Natural killer cell treated with Interleukin-12 subunit alpha and Interleukin-12 subunit beta and Interleukin-15 and Interleukin-18, amount 100 ng/mL, for 72 hours (primary cell): ENCODE results near the gene DPP10. TPM values are rescaled to one million over a fixed set of nuclear protein-coding genes. Genes with fewer than 3 reads are reported as not detected.

ENCODE experiments used
- ATAC-seq, 2 donors: fragments of 150-1000 bp; cut with Tn5 transposase in 1 of 2; sonication (Bioruptor Pico), chemical (Tn5 transposase) in 1 of 2; 2 replicates each; pipeline ENCODE4 v1.10.0; 2021
- DNase-seq: peaks from one replicate; pipeline ENCODE4 v3.0.0; 2022; ENCODE audit warnings: low spot score
- H3K27ac Mint-ChIP-seq, 2 donors: 1 replicate in 1 of 2; 2 replicates in 1 of 2; pipeline ENCODE4 v1.8.0; 2022; ENCODE audit warnings: mixed read lengths in 2 of 2, mild to moderate bottlenecking in 1 of 2, moderate library complexity in 1 of 2
- H3K27me3 Mint-ChIP-seq, 2 donors: 1 replicate in 1 of 2; 2 replicates in 1 of 2; pipeline ENCODE4 v1.8.0; 2022; ENCODE audit warnings: mixed read lengths in 2 of 2
- H3K36me3 Mint-ChIP-seq: one replicate; pipeline ENCODE4 v1.8.0; 2022; ENCODE audit warnings: mixed read lengths
- H3K4me1 Mint-ChIP-seq, 2 donors: 1 replicate in 1 of 2; 2 replicates in 1 of 2; pipeline ENCODE4 v1.8.0; 2022; ENCODE audit warnings: low read depth in 2 of 2, mixed read lengths in 2 of 2, mild to moderate bottlenecking in 1 of 2
- H3K4me3 Mint-ChIP-seq: one replicate; pipeline ENCODE4 v1.8.0; 2022; ENCODE audit warnings: mixed read lengths
- H3K9me3 Mint-ChIP-seq: 2 replicates; pipeline ENCODE4 v1.8.0; 2022; ENCODE audit warnings: mixed read lengths
- total RNA-seq, 2 donors: library from RNA; stranded (reverse); gene quantifications; one replicate each; pipeline ENCODE4 v1.2.3, GENCODE V29; 2022

DPP10 gene
- total RNA-seq, 2 donors from 2014 or later: not detected

DNA sequence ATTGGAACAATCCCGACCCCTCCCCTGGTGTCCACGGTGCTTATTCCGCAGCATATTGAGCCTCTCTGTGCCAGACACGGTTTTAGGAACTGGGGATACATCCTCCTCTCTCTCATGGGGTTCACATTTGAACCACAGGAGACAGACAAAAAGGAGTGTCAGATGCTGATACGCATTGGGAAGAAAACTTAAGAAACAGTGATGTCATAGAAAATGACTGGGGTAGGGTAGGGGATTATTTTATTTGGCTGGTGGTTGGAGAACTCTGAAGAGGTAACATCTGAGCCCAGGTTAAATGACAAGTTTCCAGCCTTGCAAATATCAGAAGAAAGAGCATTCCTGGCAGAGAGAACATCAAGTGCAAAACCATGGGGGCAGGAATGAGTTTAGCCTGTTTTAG is 344.5 kb downstream of the DPP10 start:
- Mint-ChIP-seq H3K27me3 (no peaks in the 10 kb centered on the region), H3K36me3 (no peaks in the 10 kb centered on the region), H3K9me3 (peaks cover 3% of the 10 kb centered on the region), H3K4me3 (no peak overlapping the region), H3K27ac (no peak overlapping the region), H3K4me1 (no peaks in the 10 kb centered on the region)
- no peak for ATAC-seq
- DNase-seq: no peak

DNA sequence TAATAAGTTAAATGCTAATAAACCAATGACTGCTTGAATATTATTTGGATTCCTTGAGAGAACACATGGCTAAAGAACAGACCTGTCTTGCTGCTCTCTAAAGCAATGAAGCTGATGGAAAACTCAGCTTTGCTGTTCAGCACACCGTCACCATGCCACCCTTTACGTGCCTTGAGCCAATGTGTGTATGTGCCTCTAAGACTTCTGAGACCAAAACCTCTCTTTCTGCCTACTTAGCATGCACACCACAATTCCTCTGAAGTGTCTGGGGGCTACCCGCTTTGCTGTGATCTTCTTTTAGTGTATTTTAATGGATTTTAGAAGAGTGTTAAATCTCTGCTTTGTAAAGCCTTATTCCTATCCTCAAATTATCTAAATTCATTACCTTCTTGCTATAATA is 345.0 kb downstream of the DPP10 start:
- no peak for DNase-seq
- peaks cover 3% of the 10 kb centered on the region for H3K9me3 Mint-ChIP-seq
- ATAC-seq: no peak
- no peak overlapping the region for H3K4me3 Mint-ChIP-seq
- H3K4me1 Mint-ChIP-seq: no peaks in the 10 kb centered on the region
- H3K36me3 Mint-ChIP-seq: no peaks in the 10 kb centered on the region
- no peaks in the 10 kb centered on the region for H3K27me3 Mint-ChIP-seq
- no peak overlapping the region for H3K27ac Mint-ChIP-seq

DNA sequence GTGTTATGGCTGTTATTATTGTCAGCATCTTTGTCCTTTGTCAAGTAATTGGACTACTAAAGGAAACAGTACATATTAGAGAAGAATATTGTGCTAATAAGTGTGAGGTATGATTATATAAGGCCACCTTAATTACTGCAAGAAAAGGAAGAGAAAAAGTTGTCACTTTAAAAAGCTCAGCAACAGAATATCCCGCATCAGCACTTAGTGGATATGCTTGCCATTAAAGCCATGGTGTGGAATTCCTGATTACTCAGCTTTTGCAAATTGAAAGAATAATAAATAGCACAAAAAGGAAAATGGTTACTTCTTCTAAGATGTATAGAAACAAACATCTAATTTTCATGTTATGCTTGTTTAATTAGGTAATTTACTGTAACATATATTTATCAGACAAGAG is 347.5 kb downstream of the DPP10 start:
- H3K27me3 Mint-ChIP-seq: no peaks in the 10 kb centered on the region
- ATAC-seq: no peak
- H3K36me3 Mint-ChIP-seq: no peaks in the 10 kb centered on the region
- DNase-seq: no peak
- no peak overlapping the region for H3K27ac Mint-ChIP-seq
- H3K4me1 Mint-ChIP-seq: no peaks in the 10 kb centered on the region
- H3K9me3 Mint-ChIP-seq: peaks cover 6% of the 10 kb centered on the region
- no peak overlapping the region for H3K4me3 Mint-ChIP-seq

DNA sequence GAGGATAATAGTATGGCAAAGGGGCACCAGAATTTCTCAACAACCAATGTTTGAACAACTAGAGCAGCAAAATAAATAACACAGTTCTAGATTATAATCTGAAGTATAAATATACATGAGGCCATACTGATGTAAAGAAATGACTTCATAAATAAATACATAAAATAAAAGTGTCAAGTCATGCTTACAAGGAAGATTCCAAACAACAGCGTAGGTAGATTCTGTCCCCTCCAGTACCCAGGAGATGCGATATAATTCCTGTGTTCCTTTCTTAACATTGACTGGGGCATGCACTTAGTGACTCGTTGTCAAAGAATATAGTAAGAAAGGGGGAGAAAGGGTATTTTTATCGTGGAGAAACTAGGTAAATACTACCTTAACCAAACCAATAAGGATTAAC is 355.1 kb downstream of the DPP10 start:
- no peak for ATAC-seq
- H3K27me3 Mint-ChIP-seq: no peaks in the 10 kb centered on the region

DNA sequence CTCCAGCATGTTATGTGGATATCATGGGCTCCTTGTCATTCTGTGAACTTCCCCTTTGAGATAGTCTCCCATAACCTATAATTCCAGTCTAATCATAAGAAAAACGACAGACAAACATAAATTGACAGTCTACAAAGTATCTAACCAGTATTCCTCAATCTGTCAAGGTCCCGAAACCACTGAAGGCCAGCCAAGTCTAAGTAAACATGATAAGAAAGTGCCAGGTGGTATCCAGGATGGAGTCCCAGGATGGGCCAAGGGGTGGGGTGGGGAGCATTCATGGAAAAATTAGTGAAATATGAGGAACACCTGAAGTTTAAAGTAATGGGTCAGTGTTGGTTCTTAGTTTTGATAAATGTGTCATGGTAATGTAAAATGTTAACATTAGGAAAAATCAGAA is 355.5 kb downstream of the DPP10 start:
- Mint-ChIP-seq H3K9me3 (peaks cover 6% of the 10 kb centered on the region), H3K4me1 (no peaks in the 10 kb centered on the region), H3K27ac (no peak overlapping the region), H3K4me3 (no peak overlapping the region), H3K27me3 (no peaks in the 10 kb centered on the region), H3K36me3 (no peaks in the 10 kb centered on the region)
- ATAC-seq: no peak
- no peak for DNase-seq

More for the DNA sequence above, 355.1 kb downstream of the DPP10 start:
- DNase-seq: no peak
- no peaks in the 10 kb centered on the region for H3K36me3 Mint-ChIP-seq
- H3K9me3 Mint-ChIP-seq: peaks cover 6% of the 10 kb centered on the region
- no peaks in the 10 kb centered on the region for H3K4me1 Mint-ChIP-seq
- H3K27ac Mint-ChIP-seq: no peak overlapping the region
- no peak overlapping the region for H3K4me3 Mint-ChIP-seq

DNA sequence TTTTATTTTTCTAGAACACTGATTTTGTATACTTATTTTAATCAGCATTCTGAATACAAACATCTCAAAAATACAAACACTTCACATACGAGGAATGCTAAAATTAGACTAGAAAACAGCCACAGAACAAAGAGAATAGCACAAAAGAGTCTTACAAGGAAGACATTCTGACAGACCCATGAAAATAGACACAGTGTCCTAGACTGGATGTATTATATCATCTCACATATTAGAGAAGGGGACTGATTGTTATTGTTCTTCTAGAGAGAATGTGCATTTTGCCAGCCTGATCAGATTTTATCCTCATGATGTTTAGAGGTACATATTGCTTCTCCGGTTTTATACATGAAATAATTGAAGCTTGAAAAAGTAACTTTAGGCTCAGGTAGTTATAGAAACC is 357.9 kb downstream of the DPP10 start:
- peaks cover 9% of the 10 kb centered on the region for H3K9me3 Mint-ChIP-seq
- no peak overlapping the region for H3K4me3 Mint-ChIP-seq
- H3K4me1 Mint-ChIP-seq: no peaks in the 10 kb centered on the region
- no peaks in the 10 kb centered on the region for H3K36me3 Mint-ChIP-seq
- ATAC-seq (no peak), DNase-seq (no peak)
- H3K27me3 Mint-ChIP-seq: no peaks in the 10 kb centered on the region
- H3K27ac Mint-ChIP-seq: no peak overlapping the region

DNA sequence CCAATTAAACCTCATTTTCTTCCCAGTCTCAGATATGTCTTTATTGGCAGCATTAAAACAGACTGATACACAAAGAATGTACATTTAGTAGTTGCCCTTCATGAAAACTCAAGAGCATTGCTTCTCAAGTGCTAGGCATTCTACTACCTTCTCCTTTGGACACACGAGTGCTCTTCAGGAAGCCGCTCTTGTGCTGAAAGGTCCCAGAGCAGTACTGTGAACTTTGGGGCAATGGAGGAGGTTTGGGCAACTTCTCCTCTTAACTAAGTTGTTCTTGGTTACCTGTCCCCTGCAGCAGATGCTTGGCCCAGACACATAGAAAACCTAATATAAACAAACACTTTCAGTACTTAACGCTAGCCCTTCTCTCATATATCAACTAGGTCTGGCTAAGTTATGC is 362.8 kb downstream of the DPP10 start:
- ATAC-seq: no peak
- H3K4me1 Mint-ChIP-seq: no peaks in the 10 kb centered on the region

DNA sequence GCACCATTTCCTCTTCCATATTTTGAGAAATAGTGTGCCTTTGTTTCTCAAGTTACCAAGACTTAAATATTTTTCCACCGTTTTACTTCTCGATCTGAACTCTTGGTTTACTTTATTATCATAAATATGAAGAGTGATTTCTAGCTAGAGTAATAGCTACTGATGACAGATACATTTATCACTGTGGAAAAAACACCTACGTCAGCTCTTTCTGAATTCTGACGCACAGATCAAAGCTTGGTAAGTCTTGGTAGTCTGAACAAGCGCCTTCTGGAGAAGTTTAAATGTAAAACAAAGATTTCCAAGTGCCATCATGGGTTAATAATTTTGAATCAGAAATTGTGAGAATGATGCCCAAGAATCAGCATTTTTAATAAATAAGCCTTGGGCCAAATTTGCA is 367.7 kb downstream of the DPP10 start:
- Mint-ChIP-seq H3K27ac (no peak overlapping the region), H3K36me3 (no peaks in the 10 kb centered on the region), H3K9me3 (peaks cover 11% of the 10 kb centered on the region), H3K27me3 (no peaks in the 10 kb centered on the region), H3K4me1 (no peaks in the 10 kb centered on the region), H3K4me3 (no peak overlapping the region)
- ATAC-seq: no peak
- no peak for DNase-seq

More for the DNA sequence above, 362.8 kb downstream of the DPP10 start:
- no peaks in the 10 kb centered on the region for H3K27me3 Mint-ChIP-seq
- no peak overlapping the region for H3K4me3 Mint-ChIP-seq
- H3K36me3 Mint-ChIP-seq: no peaks in the 10 kb centered on the region
- DNase-seq: no peak
- H3K9me3 Mint-ChIP-seq: peaks cover 10% of the 10 kb centered on the region
- no peak overlapping the region for H3K27ac Mint-ChIP-seq

DNA sequence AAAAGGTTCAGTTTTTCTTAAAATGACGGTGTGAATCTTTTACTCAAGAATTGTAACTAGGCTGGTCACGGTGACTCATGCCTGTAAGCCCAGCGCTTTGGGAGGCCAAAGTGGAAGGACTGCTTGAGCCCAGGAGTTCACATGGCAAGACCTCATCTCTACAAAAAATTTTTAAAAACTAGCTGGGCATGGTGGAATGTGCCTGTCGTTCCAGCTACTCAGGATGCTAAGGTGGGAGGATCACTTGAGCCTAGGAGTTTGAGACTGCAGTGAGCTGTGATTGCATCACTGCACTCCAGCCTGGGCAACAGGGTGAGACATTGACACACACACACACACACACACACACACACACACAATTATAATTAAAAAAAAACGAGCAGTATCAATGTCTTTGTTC is 369.8 kb downstream of the DPP10 start:
- H3K27me3 Mint-ChIP-seq: no peaks in the 10 kb centered on the region
- no peak overlapping the region for H3K4me3 Mint-ChIP-seq
- ATAC-seq (no peak), DNase-seq (no peak)
- H3K9me3 Mint-ChIP-seq: peaks cover 8% of the 10 kb centered on the region
- H3K27ac Mint-ChIP-seq: no peak overlapping the region
- no peaks in the 10 kb centered on the region for H3K4me1 Mint-ChIP-seq
- H3K36me3 Mint-ChIP-seq: no peaks in the 10 kb centered on the region

DNA sequence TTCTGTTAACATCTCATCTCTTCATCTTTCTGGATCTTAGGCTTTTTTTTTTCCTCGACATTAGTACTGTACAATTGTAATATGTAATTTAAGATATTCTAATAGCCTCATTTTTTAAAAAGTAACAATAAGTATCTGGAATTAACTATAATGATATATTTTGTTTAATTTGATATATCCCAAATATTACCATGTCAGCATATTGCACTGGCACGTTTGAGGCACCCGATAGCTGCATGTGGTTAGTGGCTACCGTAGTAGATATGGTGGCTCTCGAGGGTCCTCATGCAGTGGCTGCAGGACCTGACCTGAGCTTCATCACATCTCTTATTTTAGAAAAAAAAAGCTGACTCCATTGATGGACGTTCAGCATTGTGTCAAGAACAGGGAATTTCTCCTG is 371.9 kb downstream of the DPP10 start:
- no peak for ATAC-seq

DNA sequence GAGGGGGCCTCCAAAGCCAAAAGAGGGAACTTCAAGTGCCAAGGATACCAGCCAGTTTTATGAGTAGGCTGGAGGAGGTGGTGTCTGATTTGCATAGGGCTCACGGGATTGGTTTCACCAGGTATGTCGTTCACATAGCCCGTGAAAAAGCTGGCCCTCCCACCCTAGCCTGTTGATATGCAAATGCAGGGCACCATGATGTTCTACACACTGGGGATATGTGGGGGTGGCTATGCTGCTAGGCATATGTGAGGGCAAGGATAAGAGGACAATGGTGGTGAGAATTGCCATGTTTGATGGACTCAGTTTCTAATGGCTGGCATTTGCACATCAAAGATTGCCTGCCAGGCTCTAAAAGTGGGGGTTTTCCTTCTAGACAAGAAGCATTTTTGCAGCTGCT is 378.6 kb downstream of the DPP10 start:
- ATAC-seq (no peak), DNase-seq (no peak)
- H3K4me1 Mint-ChIP-seq: no peaks in the 10 kb centered on the region
- H3K4me3 Mint-ChIP-seq: no peak overlapping the region
- no peaks in the 10 kb centered on the region for H3K27me3 Mint-ChIP-seq
- H3K36me3 Mint-ChIP-seq: no peaks in the 10 kb centered on the region
- H3K9me3 Mint-ChIP-seq: peaks cover 13% of the 10 kb centered on the region
- no peak overlapping the region for H3K27ac Mint-ChIP-seq

More for the DNA sequence above, 371.9 kb downstream of the DPP10 start:
- H3K4me1 Mint-ChIP-seq: no peaks in the 10 kb centered on the region
- no peak overlapping the region for H3K4me3 Mint-ChIP-seq
- H3K27ac Mint-ChIP-seq: no peak overlapping the region
- H3K36me3 Mint-ChIP-seq: no peaks in the 10 kb centered on the region
- peaks cover 8% of the 10 kb centered on the region for H3K9me3 Mint-ChIP-seq
- no peaks in the 10 kb centered on the region for H3K27me3 Mint-ChIP-seq
- DNase-seq: no peak

DNA sequence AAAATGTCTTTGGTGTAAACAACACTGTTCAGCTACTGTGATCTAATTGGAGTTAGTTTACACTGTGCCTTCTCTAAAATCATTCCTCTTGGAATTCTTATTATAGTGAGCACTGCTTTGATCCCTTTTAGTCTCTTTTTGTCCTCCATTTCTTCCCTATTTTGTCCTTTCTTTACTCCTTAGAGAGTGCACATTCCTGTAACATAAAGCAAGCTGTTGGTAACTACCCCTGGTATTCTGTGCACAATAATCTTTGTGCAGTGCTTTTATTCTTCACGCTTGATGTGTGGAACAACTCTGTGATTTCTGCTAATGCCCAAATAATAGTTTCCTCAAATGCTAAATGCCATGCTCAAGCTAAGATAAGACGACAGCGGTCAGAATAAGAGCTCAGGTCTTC is 401.5 kb downstream of the DPP10 start:
- no peak overlapping the region for H3K27ac Mint-ChIP-seq
- peaks cover 14% of the 10 kb centered on the region for H3K9me3 Mint-ChIP-seq
- ATAC-seq (no peak), DNase-seq (no peak)
- no peaks in the 10 kb centered on the region for H3K4me1 Mint-ChIP-seq
- no peak overlapping the region for H3K4me3 Mint-ChIP-seq
- H3K36me3 Mint-ChIP-seq: no peaks in the 10 kb centered on the region
- H3K27me3 Mint-ChIP-seq: no peaks in the 10 kb centered on the region

DNA sequence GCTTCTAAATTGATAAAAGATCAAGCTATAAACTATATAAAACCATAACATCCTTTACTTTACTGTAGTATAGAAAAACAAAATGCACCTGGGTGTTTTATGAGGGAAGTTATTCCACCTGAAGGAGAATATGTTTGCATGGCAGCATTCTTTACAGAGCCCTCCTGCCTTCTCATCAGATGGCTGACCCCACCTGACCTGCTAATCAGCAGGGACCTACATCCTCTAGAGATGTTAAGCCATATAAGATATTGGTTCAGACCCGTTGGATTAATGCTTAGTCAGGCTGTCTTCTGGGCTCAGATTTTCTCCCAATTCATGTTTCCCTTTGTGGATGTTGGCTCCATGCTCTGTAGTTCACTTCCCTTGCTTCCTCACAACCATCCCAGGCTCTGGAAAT is 414.8 kb downstream of the DPP10 start:
- DNase-seq (no peak), ATAC-seq (no peak)
- Mint-ChIP-seq H3K27me3 (no peaks in the 10 kb centered on the region), H3K9me3 (peaks cover 7% of the 10 kb centered on the region), H3K36me3 (no peaks in the 10 kb centered on the region), H3K27ac (no peak overlapping the region), H3K4me3 (no peak overlapping the region), H3K4me1 (no peaks in the 10 kb centered on the region)

DNA sequence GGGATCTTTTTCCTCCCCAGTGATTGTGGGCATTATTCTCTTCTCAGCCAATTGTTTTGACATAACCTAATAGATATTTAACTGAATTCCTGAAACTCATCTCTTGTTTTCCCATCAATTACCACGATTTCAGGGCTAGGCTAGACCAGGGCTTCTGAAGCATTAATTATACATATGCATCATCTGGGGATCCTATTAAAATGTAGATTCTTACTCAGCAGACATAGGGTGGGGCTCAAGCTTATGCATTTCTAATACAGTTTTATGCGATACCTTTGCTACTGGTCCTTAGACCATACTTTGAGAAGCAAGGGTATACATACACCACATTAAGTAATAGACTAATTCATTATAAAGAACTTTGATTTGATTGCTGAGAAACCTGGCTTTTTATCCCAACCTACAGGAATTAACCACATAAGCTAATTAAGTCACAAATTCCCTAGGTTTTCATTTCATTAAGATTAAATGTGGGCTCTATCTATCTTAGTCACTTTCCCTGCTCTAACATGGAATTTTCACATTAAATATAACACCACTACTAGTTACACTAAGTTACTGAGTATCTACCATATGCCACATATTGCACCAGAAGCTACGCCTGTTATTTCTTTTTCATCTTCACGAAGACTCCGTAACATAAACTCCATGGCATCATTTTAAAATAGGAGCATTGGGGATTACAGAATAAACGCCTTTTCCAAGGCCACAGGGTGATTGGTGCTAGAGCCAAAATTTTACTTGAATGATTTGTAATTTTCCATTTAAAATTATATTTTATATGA is 417.5 kb downstream of the DPP10 start:
- peaks cover 4% of the 10 kb centered on the region for H3K9me3 Mint-ChIP-seq
- no peaks in the 10 kb centered on the region for H3K27me3 Mint-ChIP-seq
- DNase-seq: no peak
- no peaks in the 10 kb centered on the region for H3K36me3 Mint-ChIP-seq
- H3K4me3 Mint-ChIP-seq: no peak overlapping the region
- H3K4me1 Mint-ChIP-seq: no peaks in the 10 kb centered on the region
- ATAC-seq: no peak
- no peak overlapping the region for H3K27ac Mint-ChIP-seq

DNA sequence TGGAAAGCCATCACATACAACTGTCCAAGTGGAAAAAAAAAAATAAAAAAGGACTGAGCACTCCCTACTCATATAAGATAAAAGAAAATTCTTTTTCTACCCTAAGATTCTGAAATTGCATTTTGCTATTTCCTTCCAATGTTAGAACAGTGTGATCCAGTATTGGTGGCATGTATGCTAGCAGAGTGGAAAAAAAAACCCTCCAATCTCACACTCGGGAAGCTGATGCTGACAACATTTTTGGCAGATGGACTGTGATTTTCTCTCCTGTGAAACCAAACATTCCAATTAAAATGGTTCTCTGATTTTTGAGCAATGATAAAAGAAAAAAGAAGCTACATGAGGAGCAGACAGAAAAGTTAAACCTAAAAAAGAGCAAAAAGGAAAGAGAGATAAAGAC is 419.8 kb downstream of the DPP10 start:
- Mint-ChIP-seq H3K27me3 (no peaks in the 10 kb centered on the region), H3K4me3 (no peak overlapping the region), H3K27ac (no peak overlapping the region), H3K4me1 (no peaks in the 10 kb centered on the region), H3K36me3 (no peaks in the 10 kb centered on the region), H3K9me3 (peaks cover 4% of the 10 kb centered on the region)
- ATAC-seq: no peak
- DNase-seq: no peak
